Stimulated activated CD8-positive, alpha-beta memory T cell treated with anti-CD3 and anti-CD28 coated beads, Interleukin-2, amount 100 ng/mL, for 48 hours (primary cell): ENCODE data around the gene MIPEP.

ENCODE experiments used
- DNase-seq, 2 donors: peaks; one replicate each; pipeline ENCODE4 v3.0.0-alpha.2; 2020; ENCODE audit warnings: low read depth in 2 of 2

The MIPEP gene

GRCh38 chr13:23852351-23852750 lies 36.8 kb downstream of the MIPEP start:
- DNase-seq = no peak

- no peak for DNase-seq
Measured at GRCh38 chr13:23851106-23851505, 38.1 kb downstream of the MIPEP start.

- no peak for DNase-seq
Measured at GRCh38 chr13:23850134-23850533, 39.1 kb downstream of the MIPEP start.

- no peak for DNase-seq
Measured at GRCh38 chr13:23849670-23850069, 39.5 kb downstream of the MIPEP start.

- DNase-seq = no peak
Measured at GRCh38 chr13:23848646-23849141, 40.5 kb downstream of the MIPEP start.

GRCh38 chr13:23848019-23848418 lies 41.2 kb downstream of the MIPEP start:
- DNase-seq = no peak

GRCh38 chr13:23847497-23847896 lies 41.7 kb downstream of the MIPEP start:
- DNase-seq = no peak

GRCh38 chr13:23845105-23845725 lies 44.0 kb downstream of the MIPEP start:
- DNase-seq = no peak

- DNase-seq = no peak
Measured at GRCh38 chr13:23844132-23844531, 45.1 kb downstream of the MIPEP start.

- DNase-seq = no peak
Measured at GRCh38 chr13:23843436-23843835, 45.8 kb downstream of the MIPEP start.

GRCh38 chr13:23842406-23842805 lies 46.8 kb downstream of the MIPEP start:
- no peak for DNase-seq

GRCh38 chr13:23833733-23834611 lies 55.2 kb downstream of the MIPEP start:
- no peak for DNase-seq

- DNase-seq = no peak
Measured at GRCh38 chr13:23828866-23829265, 60.3 kb downstream of the MIPEP start.

- DNase-seq = no peak
Measured at GRCh38 chr13:23828086-23828485, 61.1 kb downstream of the MIPEP start.

GRCh38 chr13:23825179-23825578 lies 64.0 kb downstream of the MIPEP start:
- no peak for DNase-seq

GRCh38 chr13:23824371-23824770 lies 64.8 kb downstream of the MIPEP start:
- DNase-seq = no peak

- DNase-seq = no peak
Measured at GRCh38 chr13:23822252-23822824, 66.9 kb downstream of the MIPEP start.

- no peak for DNase-seq
Measured at GRCh38 chr13:23820530-23820929, 68.7 kb downstream of the MIPEP start.

- DNase-seq = no peak
Measured at GRCh38 chr13:23817830-23818229, 71.4 kb downstream of the MIPEP start.

GRCh38 chr13:23817136-23817535 lies 72.1 kb downstream of the MIPEP start:
- no peak for DNase-seq

- DNase-seq = no peak
Measured at GRCh38 chr13:23813635-23814034, 75.6 kb downstream of the MIPEP start.

GRCh38 chr13:23811366-23812062 lies 77.7 kb downstream of the MIPEP start:
- DNase-seq = no peak
